GM13976 (cell line): ENCODE data around the gene CCNE1.

ENCODE experiments used
- DNase-seq: peaks from one replicate; pipeline ENCODE4 v3.0.0; 2012; ENCODE audit warnings: low spot score
- in situ Hi-C: fragments of 300-500 bp; cut with MboI; formaldehyde crosslinking; loops from one replicate; pipeline ENCODE4 v1.12.0; 2022; ENCODE audit warnings: low sequenced_read_pairs, mixed read lengths, inconsistent platforms; ENCODE audit not compliant: unreplicated experiment
- TF ChIP-seq, protein P1 (sequence below): IDR thresholded peaks from 2 replicates; pipeline ENCODE4 v1.5.1; 2012; ENCODE audit warnings: borderline replicate concordance, mild to moderate bottlenecking; ENCODE audit not compliant: insufficient read depth; ENCODE audit errors: extremely low read depth, missing control alignments, control extremely low read depth

Gene CCNE1

GRCh38 chr19:29836409-29836825 lies 24.6 kb downstream of the CCNE1 start:
- TF ChIP-seq, protein P1, sequence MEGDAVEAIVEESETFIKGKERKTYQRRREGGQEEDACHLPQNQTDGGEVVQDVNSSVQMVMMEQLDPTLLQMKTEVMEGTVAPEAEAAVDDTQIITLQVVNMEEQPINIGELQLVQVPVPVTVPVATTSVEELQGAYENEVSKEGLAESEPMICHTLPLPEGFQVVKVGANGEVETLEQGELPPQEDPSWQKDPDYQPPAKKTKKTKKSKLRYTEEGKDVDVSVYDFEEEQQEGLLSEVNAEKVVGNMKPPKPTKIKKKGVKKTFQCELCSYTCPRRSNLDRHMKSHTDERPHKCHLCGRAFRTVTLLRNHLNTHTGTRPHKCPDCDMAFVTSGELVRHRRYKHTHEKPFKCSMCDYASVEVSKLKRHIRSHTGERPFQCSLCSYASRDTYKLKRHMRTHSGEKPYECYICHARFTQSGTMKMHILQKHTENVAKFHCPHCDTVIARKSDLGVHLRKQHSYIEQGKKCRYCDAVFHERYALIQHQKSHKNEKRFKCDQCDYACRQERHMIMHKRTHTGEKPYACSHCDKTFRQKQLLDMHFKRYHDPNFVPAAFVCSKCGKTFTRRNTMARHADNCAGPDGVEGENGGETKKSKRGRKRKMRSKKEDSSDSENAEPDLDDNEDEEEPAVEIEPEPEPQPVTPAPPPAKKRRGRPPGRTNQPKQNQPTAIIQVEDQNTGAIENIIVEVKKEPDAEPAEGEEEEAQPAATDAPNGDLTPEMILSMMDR, result no peak
- DNase-seq, result peak; percentile 70
- in situ Hi-C loops, result no loop called here

DNA sequence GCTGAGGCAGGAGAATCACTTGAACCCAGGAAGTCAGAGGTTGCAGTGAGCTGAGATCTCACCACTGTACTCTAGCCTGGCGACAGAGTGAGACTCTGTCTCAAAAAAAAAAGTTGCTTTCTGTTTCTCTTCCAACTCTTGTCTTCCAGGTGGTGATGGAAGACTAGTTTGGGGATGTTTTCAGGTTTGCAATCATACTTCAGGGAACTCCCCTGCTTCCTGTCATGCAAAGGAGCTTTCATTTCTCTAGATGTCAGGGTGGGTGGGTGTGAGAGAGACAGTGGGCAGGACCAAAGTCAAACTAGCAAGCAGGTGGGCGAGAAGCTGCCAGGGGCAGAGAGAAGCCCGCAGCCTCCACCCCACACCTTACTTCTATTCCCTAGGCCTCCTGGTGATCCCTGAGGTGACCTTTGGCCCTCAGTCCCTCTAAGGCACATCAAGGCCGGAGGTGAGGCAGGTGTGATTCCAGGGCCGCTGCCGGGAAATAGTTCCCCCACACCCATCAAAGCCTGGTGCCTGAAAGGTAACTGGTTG lies 25.7 kb downstream of the CCNE1 start:
- TF ChIP-seq, protein P1, result no peak
- peak; percentile 82 for DNase-seq
- in situ Hi-C loops, result no loop called here

GRCh38 chr19:29837996-29838395 lies 26.2 kb downstream of the CCNE1 start:
- in situ Hi-C loops, result no loop called here
- TF ChIP-seq, protein P1, result no peak
- DNase-seq, result no peak

DNA sequence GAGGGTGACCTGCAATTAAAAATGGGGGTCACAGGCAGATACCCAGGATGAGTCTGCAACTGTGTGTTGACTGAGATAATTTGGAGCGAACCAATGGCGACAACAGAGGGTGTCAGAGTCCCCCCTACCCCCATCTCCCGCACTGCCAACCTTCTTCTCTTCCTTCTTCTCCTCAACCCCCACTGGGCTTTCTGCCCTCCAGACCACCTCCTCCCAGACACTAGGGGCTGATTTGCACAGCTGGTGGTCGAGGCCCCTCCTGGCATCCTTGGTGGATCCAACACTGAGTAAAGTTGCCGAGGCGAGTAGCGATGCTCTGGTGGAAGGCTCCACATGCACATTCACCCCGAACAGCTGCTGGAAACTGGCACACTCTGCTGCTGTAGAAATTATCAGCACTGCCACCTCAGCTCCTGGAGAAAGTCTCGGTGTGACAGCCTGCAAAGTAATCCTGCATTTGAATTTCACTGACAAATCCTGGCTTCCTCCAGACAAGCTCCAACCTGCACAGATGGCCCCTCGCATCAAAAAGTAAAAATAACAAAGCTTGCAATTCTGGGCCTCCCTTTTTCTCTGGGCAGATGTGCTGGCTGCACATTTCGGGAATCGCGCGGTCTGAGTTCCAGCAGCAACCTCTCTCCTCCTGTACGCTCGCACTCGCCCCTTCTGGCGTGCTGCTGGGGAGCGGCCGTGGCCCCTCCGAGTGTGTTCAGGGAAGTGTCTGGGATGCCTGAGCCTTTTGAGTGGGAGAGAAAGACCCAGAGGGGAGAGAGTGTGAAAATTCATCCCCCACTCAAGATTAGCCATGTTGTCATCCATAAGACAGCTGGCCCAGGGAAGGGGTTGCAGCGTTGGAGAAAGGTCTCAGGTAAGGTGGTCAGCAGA lies 28.5 kb downstream of the CCNE1 start:
- in situ Hi-C loops, result no loop called here
- TF ChIP-seq, protein P1, result no peak
- no peak for DNase-seq

DNA sequence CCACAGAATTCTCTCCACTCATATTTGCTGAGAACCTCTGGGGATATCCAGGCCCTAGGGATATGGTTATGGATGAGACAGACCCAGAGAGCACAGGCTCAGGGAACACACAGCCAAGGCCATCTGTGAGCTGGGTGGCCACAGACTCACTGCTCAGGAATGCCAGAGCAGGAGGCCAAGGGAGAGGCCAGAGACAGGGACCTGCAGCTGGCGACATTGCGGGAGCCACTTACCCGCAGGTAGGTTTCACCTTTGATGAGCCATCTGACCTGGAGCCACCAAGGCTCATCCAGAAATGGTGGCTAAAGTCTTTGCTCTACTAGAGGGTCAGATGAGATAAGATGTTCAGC lies 29.4 kb downstream of the CCNE1 start:
- TF ChIP-seq, protein P1, result no peak
- no peak for DNase-seq
- in situ Hi-C loops, result no loop called here

DNA sequence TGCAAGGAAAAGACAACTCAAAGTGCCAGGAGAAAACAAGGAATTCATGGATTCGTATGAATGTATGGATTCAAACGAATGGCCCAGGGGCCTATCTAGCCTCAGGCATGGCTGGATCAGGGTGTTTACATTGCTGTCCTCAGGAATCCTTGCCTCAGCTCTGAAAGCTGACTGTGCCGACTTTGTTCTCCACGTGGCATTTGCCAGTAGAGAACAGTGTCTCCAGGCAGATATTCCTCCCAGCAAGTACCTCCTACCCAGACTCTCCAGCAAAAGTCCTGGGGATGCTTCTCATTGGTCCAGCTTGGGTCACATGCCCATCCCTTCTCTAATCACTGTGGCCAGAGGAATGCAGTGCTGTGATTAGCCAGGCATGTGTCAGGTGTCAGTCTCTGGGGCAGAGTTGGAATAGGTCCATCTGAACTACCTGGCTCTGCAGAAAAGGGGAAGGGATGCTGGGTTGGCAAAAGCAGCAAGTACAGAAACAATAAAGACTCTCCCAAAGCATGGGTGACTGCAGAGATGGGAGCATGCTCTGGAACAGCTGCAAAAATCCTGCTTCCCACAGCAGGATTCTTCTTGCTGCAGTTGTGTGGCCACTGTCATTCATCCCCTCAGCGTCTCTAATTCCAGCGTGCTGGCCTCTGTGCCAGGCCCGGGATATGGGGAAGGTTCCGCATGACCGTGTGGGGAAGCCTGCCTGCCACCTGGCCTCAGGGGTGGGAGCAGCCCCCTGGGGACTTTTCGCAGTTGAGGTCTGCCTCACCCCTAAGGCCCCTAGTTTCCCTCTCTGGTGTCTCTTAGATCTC lies 30.0 kb downstream of the CCNE1 start:
- TF ChIP-seq, protein P1, result no peak
- DNase-seq, result no peak
- in situ Hi-C loops, result no loop called here
